ENCODE results near the gene DTWD1.
"Not testable (repeated sequence)": the region's sequence is repeated elsewhere in the genome, so short reads cannot be mapped to it uniquely, and the experiment has no call there.

DTWD1 gene

GRCh38 chr15:49620658-49621368, at the start of gene DTWD1, which contains the start of gene FAM227B:
Gene DTWD1, plus strand, starts transcription at chr15:49621048. Its CDS starts 4,120 bp downstream, at chr15:49625168.
Gene FAM227B, minus strand, starts transcription at chr15:49620818. Its CDS starts 5,647 bp downstream, at chr15:49615171.
- peak; percentile 95 for DNase-seq (ENCODE audit: low spot score)

- DNase-seq (ENCODE audit: low spot score) = no peak
Observed at GRCh38 chr15:49573421-49573820, 47.4 kb upstream of the DTWD1 start.

GRCh38 chr15:49589030-49589429, 31.8 kb upstream of the DTWD1 start:
- no peak for DNase-seq (ENCODE audit: low spot score)

GRCh38 chr15:49592829-49593316, 28.0 kb upstream of the DTWD1 start:
- not testable (repeated sequence) for DNase-seq (ENCODE audit: low spot score)

- DNase-seq (ENCODE audit: low spot score) = no peak
Observed at GRCh38 chr15:49604625-49605409, 16.0 kb upstream of the DTWD1 start.

GRCh38 chr15:49605588-49605987, 15.3 kb upstream of the DTWD1 start:
- DNase-seq (ENCODE audit: low spot score) = no peak

GRCh38 chr15:49606594-49606993, 14.3 kb upstream of the DTWD1 start:
- DNase-seq (ENCODE audit: low spot score) = no peak

GRCh38 chr15:49610157-49610918, 10.5 kb upstream of the DTWD1 start:
- no peak for DNase-seq (ENCODE audit: low spot score)

GRCh38 chr15:49612240-49612639, 8.6 kb upstream of the DTWD1 start:
- not testable (repeated sequence) for DNase-seq (ENCODE audit: low spot score)

GRCh38 chr15:49619226-49619625, 1.6 kb upstream of the DTWD1 start:
- DNase-seq (ENCODE audit: low spot score) = no peak

- peak; percentile 55 for DNase-seq (ENCODE audit: low spot score)
Observed at GRCh38 chr15:49620199-49620598, 649 bp upstream of the DTWD1 start.

GRCh38 chr15:49621401-49621811, 558 bp downstream of the DTWD1 start:
- peak; percentile 33 for DNase-seq (ENCODE audit: low spot score)

GRCh38 chr15:49621887-49622286, 1.0 kb downstream of the DTWD1 start:
- DNase-seq (ENCODE audit: low spot score) = no peak

GRCh38 chr15:49622561-49622960, 1.7 kb downstream of the DTWD1 start:
- peak; percentile 19 for DNase-seq (ENCODE audit: low spot score)

- no peak for DNase-seq (ENCODE audit: low spot score)
Observed at GRCh38 chr15:49624056-49624455, 3.2 kb downstream of the DTWD1 start.

- no peak for DNase-seq (ENCODE audit: low spot score)
Observed at GRCh38 chr15:49625460-49626036, 4.7 kb downstream of the DTWD1 start.

GRCh38 chr15:49627407-49627877, 6.6 kb downstream of the DTWD1 start:
- DNase-seq (ENCODE audit: low spot score) = no peak

- no peak for DNase-seq (ENCODE audit: low spot score)
Observed at GRCh38 chr15:49628379-49628778, 7.5 kb downstream of the DTWD1 start.

- no peak for DNase-seq (ENCODE audit: low spot score)
Observed at GRCh38 chr15:49637857-49638256, 17.0 kb downstream of the DTWD1 start.

GRCh38 chr15:49644364-49644794, 23.5 kb downstream of the DTWD1 start:
- no peak for DNase-seq (ENCODE audit: low spot score)

- peak; percentile 18 for DNase-seq (ENCODE audit: low spot score)
Observed at GRCh38 chr15:49645277-49645676, 24.4 kb downstream of the DTWD1 start.

GRCh38 chr15:49645941-49646340, 25.1 kb downstream of the DTWD1 start:
- no peak for DNase-seq (ENCODE audit: low spot score)
